NOMO-1 (cell line): ENCODE measurements around the gene SMYD4.
"Not testable (repeated sequence)": the region's sequence is repeated elsewhere in the genome, so short reads cannot be mapped to it uniquely, and the experiment has no call there.

Experiments used
- DNase-seq, 2 experiments: peaks; one replicate each; lab custom pipeline; 2025; ENCODE audit not compliant: unreplicated experiment in 2 of 2; lab: John Stamatoyannopoulos, UW

The SMYD4 gene

GRCh38 chr17:1829592-1830257, at the start of gene SMYD4, which contains the start of gene RPA1:
Gene SMYD4 (minus strand): TSS chr17:1829902. CDS start chr17:1827994, 1,908 bp downstream.
Gene RPA1 (plus strand): TSS chr17:1830005. CDS start chr17:1830094, 89 bp downstream.
- peak; percentile 90 to 94 for DNase-seq

- no peak for DNase-seq
These were observed 48.9 kb upstream of the SMYD4 start for GRCh38 chr17:1878419-1879121.

- no peak for DNase-seq
These were observed 45.9 kb upstream of the SMYD4 start for GRCh38 chr17:1875597-1875996.

DNA sequence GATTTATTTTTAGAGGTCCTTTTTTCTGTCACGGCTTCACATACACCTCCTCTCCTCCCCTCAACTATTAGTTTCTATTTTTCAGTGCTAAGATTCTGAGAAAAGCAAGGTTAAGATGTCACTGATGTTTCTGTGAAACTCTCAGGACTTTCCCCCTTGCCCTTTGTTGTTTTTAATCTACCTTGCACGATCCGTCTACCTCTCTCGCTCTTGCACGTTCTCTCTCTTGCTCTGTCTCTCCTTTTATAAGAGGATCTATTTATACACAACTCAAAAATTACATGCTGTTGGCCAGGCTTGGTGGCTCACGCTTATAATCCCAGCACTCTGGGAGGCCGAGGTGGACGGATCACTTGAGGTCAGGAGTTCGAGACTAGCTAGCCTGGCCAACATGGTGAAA, 43.7 kb upstream of the SMYD4 start:
- DNase-seq = no peak

DNA sequence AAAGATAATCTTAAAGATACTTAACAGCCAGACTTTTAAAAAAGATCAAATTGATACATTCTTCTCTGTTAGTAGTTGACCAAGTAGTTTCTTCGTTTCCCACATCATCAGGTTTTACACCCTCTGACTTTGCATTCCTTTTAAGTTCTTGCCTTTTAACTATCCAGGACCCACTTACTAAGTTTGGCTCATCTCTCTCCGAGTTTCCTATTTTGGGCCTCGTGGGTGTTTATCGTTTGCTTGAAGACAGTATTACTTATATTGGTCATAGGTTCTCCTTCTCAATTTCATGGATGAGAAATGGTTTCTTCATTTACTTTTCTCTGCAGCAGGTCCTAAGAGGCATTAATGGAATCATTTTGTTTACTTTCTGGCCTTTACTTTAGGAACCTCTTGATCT, 43.3 kb upstream of the SMYD4 start:
- no peak for DNase-seq

DNA sequence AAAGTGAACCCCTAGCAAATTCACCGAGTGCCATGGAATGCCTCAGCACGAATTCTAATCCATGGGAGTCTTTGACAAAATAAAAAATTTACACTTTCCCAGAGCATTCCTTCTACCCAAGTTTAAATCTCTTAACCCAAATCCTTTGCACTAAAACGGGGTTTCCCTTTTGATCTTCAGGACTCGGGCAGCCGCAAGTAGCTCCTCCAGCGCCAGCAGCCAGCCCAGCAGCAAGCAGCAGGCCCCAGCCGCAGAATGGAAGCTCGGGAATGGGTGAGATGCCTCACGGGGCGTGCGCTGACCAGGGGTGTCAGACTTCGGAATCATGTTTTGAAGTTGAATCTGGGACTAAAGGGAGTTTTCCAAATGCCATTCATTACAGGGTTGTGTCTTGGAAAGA, 42.6 kb upstream of the SMYD4 start:
- no peak for DNase-seq

DNA sequence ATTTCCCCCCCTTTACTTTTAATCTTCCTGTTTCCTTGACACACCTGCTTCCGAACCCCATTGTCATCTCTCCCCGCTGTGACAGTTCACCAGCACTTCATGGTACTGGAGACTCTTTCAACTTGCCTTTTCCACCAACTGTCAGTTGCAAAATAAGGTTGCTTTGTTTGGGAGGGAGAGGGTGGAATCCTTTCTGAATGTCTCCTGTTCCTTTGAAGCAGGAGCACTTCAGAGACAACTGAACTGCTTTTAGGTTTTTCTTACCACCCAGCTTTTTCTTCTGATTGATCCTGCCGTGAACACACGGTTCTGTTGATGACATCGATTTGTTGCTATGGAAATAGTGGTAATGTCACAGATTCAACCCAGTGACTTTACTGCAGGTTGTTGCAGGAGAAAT, 42.1 kb upstream of the SMYD4 start:
- DNase-seq = no peak

DNA sequence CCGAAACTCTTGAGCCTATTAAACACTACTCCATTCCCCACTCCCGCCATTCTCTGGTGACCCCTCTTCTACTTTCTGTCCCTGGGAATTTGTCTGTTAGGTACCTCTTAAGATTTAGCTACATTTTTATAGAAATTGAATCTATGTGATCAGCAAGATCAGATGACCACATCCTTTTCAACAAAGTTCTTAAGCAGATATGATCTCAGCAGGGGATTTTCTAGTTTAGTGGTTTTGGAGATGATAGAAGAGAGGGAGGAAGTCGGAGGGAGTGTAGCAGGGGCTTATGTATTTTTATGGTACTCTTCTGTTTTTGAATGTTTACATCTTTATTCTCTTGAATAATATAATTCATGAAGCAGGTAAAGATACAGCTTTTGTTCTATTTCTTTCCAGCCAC, 40.9 kb upstream of the SMYD4 start:
- no peak for DNase-seq

DNA sequence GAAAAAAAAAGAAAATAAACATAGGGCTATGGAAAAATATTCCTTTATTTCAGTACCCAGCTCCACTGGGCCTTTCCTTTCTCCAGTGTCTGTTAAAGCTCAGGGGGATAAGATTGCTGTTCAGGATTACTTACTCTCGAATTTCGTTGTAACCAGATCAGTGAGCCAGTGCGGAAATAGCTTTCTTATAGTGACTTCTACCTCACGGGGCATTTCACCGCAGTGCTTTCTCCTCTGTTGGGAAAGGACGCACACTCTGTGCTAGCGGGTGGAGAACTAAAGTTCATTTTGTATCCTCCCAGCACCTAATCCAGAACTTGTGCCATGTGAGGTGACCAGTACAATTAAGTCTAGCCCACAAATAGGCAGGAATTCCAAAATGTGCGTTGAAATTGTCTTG, 38.4 kb upstream of the SMYD4 start:
- no peak for DNase-seq

- DNase-seq = no peak
These were observed 37.6 kb upstream of the SMYD4 start for GRCh38 chr17:1867307-1867706.

DNA sequence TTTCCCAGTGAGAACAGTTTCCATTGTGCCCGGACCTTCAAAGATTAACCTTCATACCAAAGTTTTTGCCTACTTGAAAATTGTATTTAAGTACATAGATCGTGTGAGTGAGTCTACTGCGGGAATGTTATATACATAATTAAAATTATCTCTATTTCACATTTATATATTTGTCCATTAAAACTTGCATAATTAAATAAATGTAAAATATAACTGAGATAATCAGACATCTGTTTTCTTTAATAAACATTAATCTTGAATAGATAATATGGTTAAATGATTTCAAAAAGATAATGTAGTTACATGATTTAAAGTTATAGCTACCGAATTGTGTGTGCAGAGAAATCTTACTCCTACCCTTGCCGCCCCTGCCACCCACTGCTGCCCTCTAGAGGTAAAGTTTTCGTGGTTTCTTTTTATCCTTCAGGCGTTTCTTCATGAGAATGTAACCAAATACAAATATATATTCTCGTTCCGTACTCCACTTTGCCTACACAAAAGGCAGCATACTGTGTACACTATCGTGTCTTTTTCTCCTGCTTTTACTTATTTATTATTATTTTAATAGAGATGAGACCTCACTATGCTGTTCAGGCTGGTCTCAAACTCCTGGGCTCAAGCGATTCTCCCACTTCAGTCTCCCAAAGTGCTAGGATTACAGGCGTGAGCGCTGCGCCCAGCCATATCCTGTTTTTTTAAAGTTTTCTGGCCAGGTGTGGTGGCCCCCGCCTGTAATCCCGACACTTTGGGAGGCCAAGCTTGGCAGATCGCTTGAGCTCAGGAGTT, 35.7 kb upstream of the SMYD4 start:
- DNase-seq = peak; percentile 46 to 52

GRCh38 chr17:1861391-1862010, 31.8 kb upstream of the SMYD4 start:
- no peak for DNase-seq

GRCh38 chr17:1860978-1861377, 31.3 kb upstream of the SMYD4 start:
- DNase-seq = no peak

GRCh38 chr17:1856462-1856861, 26.8 kb upstream of the SMYD4 start:
- not testable (repeated sequence) for DNase-seq

GRCh38 chr17:1853698-1854097, 24.0 kb upstream of the SMYD4 start:
- no peak for DNase-seq

DNA sequence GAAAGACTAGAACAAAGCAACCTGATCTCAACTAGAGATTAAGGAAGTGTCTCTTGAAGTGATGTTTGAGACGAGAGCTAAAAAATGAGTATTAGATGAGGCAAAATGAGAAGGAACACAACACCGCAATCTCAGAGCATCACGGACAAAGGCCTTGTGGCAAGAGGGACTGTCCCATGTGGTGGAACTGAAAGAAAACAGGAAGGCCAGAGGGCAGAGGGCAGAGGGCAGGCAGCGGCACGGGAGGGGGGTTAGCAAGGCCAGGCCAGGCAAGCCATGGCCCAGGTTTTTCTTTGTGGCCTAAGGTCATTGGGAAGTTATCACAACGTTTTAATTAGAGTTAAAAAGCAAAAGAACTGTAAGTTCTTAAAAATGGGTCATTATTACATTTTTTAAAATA, 22.6 kb upstream of the SMYD4 start:
- DNase-seq = no peak

DNA sequence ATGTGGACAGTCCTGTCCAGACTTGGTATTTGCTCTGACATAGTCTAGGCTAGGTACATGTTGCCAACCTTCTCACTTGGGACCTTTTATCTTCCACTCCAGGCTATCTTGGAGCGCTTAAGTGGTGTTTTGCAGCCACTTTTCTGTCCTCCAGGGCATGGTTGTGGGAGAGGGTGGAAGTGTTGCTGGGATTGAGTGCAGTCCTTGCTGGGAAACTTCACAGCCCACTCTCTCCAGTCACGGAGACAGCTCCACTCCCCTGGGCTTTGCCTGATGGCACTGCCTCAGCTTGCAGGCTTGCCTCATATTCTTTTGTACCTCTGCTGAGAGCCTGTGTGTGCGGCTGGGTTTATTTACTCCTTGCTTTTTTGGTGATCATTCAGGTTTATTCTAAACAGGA, 17.5 kb upstream of the SMYD4 start:
- DNase-seq = no peak

- no peak for DNase-seq
These were observed 14.2 kb upstream of the SMYD4 start for GRCh38 chr17:1843947-1844346.

GRCh38 chr17:1839516-1839915, 9.8 kb upstream of the SMYD4 start:
- no peak for DNase-seq

DNA sequence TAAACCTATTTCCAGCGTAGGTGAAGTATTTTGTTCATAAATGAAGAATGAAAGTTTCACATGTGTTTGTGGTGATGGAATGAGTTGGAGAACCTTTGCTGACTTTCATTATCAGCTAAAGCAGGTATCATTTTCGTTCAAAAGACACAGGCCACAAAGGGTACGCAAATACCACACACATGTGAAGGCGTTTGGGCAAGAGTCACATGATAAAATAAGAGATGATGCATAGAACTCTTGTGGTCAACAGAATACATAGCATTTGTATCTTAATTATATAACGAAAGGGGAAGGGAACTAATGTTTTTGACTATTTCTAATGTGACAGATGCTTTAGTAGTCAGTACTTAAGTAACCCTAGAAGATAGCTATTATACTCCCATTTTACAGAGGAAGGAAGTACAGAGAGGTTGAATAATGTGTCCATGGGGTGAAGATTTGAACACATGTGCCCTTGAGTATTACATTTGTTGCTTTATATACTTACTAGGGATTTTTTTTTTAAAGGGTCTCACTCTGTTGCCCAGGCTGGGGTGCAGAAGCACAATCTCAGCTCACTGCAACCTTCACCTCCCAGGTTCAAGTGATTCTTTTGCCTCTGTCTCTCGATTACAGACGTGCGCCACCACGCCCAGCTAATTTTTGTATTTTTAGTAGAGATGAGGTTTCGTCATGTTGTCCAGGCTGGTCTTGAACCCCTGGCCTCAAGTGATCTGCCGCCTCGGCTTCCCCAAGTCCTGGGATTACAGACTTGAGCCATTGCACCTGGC, 4.9 kb upstream of the SMYD4 start:
- peak in 1 of 2 experiments; percentile 18 for DNase-seq
